HG02840 (cell line): ENCODE measurements around the gene ATP11A.

Experiments used
- ATAC-seq: cut with Tn5 transposase; IDR thresholded peaks from one replicate; pipeline ENCODE4 v1.9.1; 2021; ENCODE audit warnings: mild to moderate bottlenecking, moderate library complexity, moderate number of reproducible peaks; ENCODE audit not compliant: unreplicated experiment, low FRiP score

The ATP11A gene

DNA sequence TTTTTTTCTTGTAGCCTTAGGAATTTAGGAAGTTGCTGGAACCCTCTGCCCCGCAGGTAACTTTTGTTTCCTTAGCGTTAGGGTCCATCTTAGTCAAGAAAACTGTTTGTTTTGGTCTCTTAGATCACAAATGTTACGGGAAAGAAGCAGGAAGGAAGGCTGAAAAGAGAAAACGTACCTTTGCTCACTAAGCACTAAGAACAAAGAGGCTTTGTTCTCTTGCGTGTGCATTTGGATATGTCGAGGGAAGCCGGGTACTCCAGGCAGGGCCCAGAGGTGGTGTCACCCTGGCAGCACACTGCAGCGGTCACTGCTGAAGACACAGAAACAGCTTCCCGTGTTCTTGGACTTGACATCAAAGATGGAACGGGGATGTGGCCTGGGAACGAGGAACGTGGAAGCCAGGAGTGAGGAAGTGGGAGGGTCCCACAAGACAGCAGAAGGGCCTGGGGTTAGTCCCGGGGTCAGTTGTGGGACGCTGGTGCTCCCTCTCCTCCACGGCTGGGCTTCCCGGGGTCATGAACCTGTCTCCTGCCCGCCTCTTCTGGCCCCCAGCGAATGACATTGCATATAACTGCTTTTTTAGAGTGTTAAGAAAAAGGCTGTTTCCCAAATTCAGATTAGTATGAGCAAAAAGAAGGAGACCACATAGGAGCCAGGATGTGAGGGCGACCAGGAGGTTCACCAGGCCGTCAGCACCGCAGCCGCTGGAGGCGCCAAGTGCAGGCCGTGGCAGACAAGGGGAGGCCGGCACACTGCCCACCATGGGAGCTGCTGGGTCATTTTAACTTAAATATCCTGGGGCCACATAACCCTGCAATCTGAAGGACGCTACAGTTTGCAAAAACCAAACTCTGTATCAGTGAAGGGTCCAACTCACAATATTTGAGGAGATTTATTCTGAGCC, 31.6 kb downstream of the ATP11A start:
- no peak for ATAC-seq

- ATAC-seq = no peak
Observed at GRCh38 chr13:112722433-112723263, 32.8 kb downstream of the ATP11A start.

DNA sequence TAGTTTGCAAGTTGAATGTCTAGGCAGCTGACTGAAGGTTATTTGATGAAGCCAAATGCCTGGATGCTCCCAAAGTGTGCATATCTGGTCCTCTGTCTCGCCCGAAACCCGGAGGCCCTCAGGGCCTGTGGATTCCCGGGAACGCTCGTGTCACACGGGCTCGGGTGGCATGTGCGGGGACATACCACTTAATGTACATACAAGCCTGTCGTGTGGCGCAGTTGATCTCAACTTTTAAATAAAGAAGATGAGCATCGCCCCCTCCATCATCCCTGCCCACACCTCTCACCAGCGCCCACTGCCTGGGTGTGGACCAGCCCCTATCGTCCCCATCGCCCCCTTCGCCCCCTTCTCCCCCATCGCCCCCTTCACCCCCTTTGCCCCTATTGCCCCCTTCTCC, 33.9 kb downstream of the ATP11A start:
- no peak for ATAC-seq

GRCh38 chr13:112724788-112725345, 35.0 kb downstream of the ATP11A start:
- no peak for ATAC-seq

DNA sequence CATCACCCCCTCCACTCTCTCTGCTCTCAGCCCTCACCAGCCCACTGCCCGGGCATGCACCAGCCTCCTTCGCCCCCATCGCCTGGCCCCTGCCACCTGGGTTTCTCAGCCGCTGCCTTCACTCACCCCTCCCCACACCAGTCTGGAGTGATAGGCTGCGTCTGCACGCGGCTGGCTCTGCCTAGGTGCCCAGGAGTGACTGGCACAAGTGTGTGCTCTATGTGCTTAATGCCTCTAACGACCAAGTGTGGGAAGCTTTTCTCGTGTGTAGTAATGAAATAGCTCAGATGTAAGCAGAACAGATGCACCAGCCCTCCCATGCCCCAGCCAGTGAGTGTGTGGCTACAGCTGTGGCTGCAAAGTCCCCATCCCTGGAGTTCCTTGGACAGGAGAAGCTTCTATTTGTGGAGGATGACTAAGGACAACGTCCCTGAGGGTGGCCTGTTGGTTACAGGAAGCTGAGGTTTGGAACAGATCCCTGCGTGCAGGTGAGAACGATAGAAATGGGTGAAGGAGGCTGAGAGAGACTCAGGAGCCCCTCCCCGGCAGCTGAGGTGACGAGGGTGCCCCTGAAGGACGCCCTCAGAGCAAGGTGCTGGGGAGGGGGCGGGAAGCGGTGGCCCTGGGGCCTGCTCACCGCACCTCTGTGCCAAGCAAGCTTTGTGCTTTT, 35.6 kb downstream of the ATP11A start:
- ATAC-seq = no peak

DNA sequence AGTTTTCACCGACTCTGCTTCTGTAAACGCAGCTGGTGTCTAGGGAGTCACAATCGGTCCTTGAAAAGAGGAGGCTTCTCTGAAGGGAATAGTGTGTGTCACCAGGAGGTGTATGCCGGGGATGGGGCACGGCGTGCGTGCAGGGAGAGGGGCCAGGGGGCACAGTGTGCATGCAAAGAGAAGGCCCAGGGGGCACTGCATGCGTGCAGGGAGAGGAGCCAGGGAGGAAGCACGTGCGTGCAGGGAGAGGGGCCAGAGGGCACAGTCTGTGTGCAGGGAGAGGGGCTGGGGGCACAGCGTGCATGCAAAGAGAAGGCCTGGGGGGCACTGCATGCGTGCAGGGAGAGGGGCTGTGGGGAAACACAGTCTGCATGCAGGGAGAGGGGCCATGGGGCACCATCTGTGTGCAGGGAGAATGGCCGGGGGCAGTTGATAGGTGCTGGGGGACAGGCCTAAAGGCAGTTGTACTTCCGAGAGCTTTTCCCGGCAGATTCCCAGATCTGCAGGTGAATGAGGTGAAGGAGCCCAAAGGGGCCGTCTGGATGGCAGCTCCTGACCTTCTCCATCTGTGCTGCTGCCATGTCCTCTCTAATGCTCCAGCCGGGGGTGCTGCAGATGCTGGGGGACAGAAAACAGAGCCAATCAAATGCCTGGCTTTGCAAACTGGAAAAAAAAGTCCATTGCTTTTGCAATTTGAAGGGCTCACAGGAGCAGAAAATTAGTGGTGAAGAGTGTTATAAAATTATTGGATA, 36.4 kb downstream of the ATP11A start:
- ATAC-seq = no peak

DNA sequence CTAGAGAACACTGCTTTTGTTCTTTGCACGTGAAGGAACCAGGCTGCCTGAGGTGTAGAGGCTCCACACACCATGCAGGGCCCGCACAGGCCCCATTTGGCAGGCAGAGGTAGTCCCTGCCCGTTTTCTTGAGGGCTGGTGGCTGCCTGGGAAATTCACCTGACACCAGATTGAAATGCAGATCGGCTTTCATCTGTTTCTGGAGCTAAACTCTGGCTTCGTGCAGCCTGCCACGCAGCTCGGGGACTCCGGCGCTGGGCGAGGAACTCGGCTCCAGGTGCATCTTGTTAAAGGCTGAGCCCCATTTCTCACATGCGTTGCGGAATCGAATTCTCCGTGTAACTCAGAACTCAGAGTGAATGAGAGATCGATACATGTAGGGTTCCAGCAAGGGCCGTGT, 37.7 kb downstream of the ATP11A start:
- ATAC-seq = no peak

DNA sequence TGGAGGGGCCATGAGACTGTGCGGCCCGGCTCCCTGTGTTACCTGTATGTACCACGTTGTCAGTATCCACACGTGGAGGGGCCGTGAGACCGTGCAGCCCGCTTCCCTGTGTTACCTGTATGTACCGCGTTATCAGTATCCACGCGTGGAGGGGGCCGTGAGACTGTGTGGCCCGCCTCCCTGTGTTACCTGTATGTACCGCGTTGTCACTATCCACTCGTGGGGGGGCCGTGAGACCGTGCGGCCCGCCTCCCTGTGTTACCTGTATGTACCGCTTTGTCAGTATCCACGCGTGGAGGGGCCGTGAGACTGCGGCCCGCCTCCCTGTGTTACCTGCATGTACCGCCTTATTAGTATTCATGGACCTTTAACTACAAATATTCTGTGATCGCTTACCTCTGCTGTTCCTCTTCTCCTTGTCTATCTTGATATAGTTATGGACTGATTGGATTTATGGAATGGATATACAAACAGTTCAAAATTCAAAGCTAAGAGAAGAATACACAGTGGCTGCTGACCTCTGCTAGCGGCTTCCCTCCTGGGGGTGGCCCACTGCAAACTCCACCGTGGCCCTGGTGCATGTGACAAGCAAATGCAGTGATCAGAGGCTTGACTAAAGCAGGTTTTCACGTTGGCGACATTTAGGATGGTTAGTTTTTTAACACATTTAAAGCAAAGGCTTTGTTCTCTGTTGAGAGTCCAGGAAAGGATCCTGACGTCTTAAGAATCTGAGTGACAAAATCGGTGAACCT, 38.7 kb downstream of the ATP11A start:
- ATAC-seq = no peak

- no peak for ATAC-seq
Observed at GRCh38 chr13:112729408-112729807, 39.6 kb downstream of the ATP11A start.

DNA sequence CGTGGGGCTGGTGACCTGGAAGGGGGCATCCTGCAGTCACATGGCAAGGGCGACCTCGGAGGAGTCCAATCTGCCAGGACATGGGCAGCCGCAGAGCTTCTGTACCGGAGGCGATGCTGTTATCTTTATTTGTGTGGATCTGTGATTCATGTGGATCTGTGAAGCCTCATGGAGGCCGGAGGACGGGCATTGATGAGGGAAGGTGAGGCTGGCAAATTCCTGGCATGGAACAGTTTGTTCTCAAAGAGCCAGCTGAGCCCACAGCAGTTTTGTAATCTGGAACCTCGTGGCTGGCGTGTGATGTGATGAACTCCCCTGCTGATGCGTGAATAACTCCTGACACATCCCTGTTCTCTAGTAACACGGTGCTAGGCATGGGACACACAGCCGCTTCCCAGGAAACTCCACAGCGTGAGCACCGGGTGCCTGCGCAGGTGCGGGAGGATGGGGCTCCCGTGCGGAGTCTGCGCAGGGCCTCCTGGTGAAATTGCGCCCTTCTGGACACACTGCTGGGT, 40.4 kb downstream of the ATP11A start:
- no peak for ATAC-seq

DNA sequence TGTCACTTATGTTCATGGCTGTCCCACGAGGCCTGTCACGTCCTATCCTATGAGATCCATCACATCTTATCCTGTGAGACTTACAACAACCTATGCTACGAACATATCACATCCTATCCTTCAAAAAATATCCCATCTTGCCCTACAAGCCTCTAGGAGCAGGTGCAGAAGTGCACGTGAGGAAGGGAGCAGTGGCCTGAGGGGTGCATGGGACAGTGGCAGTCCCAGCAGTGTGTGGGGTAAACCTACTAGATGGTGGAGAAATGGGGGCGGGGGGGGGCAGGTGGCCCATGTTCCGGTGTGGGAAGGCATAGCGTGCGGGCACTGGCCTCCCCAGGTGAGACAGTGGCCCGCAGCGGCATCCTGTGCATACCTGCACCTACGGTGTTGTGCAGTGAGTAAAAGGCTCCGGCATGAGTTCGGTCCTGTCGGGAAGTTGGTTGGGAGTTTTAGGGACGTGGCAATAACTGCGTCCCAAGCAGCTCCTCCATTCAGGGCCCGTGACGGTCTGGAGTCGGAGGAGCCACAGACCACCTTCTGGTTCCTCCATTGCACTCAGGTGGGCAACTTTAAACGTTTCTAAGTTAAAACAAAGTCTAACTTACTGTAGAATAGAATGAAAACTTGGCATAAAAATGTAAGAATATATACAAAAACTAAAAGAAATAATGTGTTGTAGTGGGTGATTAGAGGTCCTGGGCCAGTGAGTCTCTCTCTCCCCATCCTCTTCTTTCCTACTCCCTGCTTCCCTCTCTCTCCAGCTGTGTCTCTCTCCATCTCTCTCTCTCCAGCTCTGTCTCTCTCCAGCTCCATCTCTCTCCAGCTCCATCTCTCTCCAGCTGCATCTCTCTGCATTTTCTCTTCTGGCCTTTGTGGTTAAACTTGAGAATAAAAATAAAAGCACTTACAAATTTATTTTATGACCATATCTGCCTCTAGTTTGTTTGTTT, 42.1 kb downstream of the ATP11A start:
- no peak for ATAC-seq

DNA sequence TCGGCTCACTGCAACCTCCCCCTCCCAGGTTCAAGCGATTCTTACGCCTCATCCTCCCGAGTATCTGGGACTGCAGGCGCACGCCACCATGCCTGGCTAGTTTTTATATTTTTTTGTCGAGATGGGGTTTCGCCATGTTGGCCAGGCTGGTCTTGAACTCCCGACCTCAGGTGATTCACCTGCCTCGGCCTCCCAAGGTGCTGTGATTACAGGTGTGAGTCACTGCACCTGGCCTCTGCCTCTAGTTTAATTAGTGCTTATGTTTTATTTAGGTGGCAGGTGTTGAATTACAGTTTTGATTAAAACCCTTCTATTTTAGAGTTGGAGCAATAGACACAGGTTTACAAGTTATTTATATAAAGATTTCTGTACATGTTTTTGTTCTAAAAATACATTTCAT, 42.8 kb downstream of the ATP11A start:
- ATAC-seq = no peak

- no peak for ATAC-seq
Observed at GRCh38 chr13:112733112-112733511, 43.3 kb downstream of the ATP11A start.

- ATAC-seq = no peak
Observed at GRCh38 chr13:112733661-112734379, 44.0 kb downstream of the ATP11A start.

DNA sequence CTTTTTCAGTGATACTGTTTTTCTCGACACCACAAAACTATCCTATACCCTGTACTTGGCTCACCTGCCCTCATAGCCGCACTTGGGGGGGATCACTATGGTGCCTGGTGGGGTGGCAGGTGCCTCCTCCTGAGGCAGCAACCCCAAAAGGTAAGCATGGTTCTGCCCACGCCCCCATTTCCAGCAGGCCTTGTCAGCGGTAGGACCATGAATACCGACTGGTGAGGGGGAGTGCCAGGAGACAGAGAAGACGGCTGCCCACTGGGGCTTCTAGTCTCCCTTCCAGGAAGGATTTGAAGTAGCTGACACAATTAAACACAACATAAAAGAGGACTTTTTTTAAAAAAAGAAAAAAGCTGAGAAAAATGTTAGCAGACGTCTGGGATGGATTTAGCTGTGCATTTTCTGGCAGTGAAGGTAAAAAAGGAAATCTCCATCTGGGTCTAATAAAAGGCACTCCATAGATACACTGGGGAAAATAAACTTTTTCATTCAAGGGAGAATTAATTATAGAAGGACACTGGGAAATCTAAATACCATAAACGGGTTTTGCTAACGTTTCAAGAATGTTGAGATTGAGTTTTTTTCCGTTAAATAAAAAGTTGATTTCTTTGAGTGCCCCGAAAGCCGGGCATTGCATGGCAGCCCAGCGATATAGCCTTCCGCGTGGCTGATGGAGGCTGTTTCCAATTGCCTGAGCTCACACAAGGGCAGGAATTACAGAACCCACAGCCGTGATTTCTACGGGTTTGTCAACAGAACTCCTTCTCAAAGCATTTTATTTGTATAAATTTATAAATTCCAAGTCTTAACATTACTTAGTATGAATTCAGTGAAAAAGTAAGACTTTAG, 45.1 kb downstream of the ATP11A start:
- no peak for ATAC-seq

DNA sequence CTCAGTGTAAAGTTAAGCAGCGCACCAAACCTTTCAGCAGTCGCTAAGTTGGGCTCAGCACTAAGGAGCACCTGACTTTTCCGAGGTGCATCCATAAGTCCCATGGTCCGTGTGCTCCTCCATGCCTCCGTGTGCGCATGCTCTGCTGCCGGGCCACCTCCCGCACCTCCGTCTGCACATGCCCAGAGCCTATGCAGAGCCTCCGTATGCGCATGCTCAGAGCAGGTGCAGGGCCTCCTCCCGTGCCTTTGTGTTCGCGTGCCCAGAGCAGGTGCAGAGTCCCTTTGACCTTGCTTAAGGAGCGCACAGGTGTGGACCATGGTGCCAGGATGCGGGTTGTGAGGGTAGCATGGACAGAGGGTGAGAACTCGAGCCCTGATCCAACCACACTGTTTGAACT, 46.0 kb downstream of the ATP11A start:
- no peak for ATAC-seq
